Endodermal cell (in vitro differentiated cells): ENCODE measurements around the gene CYP4F11. TPM values are rescaled to one million over a fixed set of nuclear protein-coding genes. Genes with fewer than 3 reads are reported as not detected.

Experiments
- DNase-seq: peaks from one replicate; pipeline ENCODE4 v3.0.0-alpha.2; 2017
- H3K27ac ChIP-seq: 2 replicates; pipeline ENCODE4 v1.5.1; 2013; ENCODE audit warnings: mild to moderate bottlenecking, low read depth, low read length, moderate library complexity
- H3K27me3 ChIP-seq: 2 replicates; pipeline ENCODE4 v1.6.1; 2013; ENCODE audit warnings: mild to moderate bottlenecking, low read length, moderate library complexity; ENCODE audit not compliant: insufficient read depth, control insufficient read depth, poor library complexity, severe bottlenecking
- H3K36me3 ChIP-seq: 2 replicates; pipeline ENCODE4 v1.7.0; 2013; ENCODE audit warnings: mild to moderate bottlenecking, low read length, moderate library complexity; ENCODE audit not compliant: control insufficient read depth, insufficient read depth
- H3K4me1 ChIP-seq: one replicate; pipeline ENCODE4 v1.7.0; 2013; ENCODE audit warnings: low read length; ENCODE audit not compliant: control insufficient read depth, insufficient read depth
- H3K4me3 ChIP-seq: 2 replicates; pipeline ENCODE4 v1.5.1; 2013; ENCODE audit warnings: mild to moderate bottlenecking, low read length, moderate library complexity
- H3K9ac ChIP-seq: 2 replicates; pipeline ENCODE4 v1.6.1; 2013; ENCODE audit warnings: mild to moderate bottlenecking, low read length, moderate library complexity; ENCODE audit not compliant: poor library complexity, severe bottlenecking; ENCODE audit errors: extremely low read depth
- H3K9me3 ChIP-seq: 2 replicates; pipeline ENCODE4 v1.6.1; 2013; ENCODE audit warnings: mild to moderate bottlenecking, low read length, moderate library complexity; ENCODE audit not compliant: control insufficient read depth
- H3K27ac Mint-ChIP-seq: 2 replicates; pipeline ENCODE4 v1.8.0; 2020; ENCODE audit warnings: mixed read lengths
- H3K27me3 Mint-ChIP-seq: 2 replicates; pipeline ENCODE4 v1.8.0; 2021; ENCODE audit warnings: mild to moderate bottlenecking, mixed read lengths; ENCODE audit not compliant: insufficient read depth
- H3K36me3 Mint-ChIP-seq: 2 replicates; pipeline ENCODE4 v1.8.0; 2020; ENCODE audit warnings: low read depth, mixed read lengths
- H3K4me1 Mint-ChIP-seq: 2 replicates; pipeline ENCODE4 v1.8.0; 2020; ENCODE audit warnings: mixed read lengths
- H3K4me3 Mint-ChIP-seq: 2 replicates; pipeline ENCODE4 v1.8.0; 2020; ENCODE audit warnings: mild to moderate bottlenecking, moderate library complexity, mixed read lengths
- H3K9me3 Mint-ChIP-seq: 2 replicates; pipeline ENCODE4 v1.8.0; 2020; ENCODE audit warnings: mild to moderate bottlenecking, mixed read lengths
- WGBS, 2 experiments: methylation state at CpG; one replicate each; pipeline versions ENCODE4 v1.1.5 to v1.1.7; 2013; ENCODE audit warnings: missing lambda C conversion rate in 2 of 2, mixed read lengths in 1 of 2; ENCODE audit not compliant: insufficient coverage in 1 of 2, insufficient read length in 1 of 2; 5-methylcytosine and 5-hydroxymethylcytosine counted together
- long read RNA-seq, 4 experiments: library from polyadenylated mRNA in 2 of 4; library from RNA in 1 of 4; library from capped mRNA in 1 of 4; stranded (forward) in 3 of 4; unstranded in 1 of 4; transcript quantifications; one replicate each; pipeline ENCODE4 v2.0.0, GENCODE V29; 2020 to 2021; ENCODE audit warnings: inconsistent platforms in 1 of 4
- polyA plus RNA-seq, 2 experiments: library from polyadenylated mRNA; stranded (reverse); fragments of 50-300 nt; gene quantifications; one replicate each; pipeline ENCODE4 v1.2.3, GENCODE V29; 2013
- total RNA-seq, 2 donors: library from RNA; stranded (reverse); fragmentation: NEBNext Ultra II Directional in 1 of 2; extraction: Animal tissue kit (Norgen Biotek cat#: 25700) in 1 of 2; gene quantifications; 2 replicates in 1 of 2; 3 replicates in 1 of 2; pipeline ENCODE4 v1.2.1, GENCODE V29; 2021
- TF ChIP-seq, protein P1 (sequence below): fragments of 200-600 bp; sonication (generic); conservative IDR thresholded peaks from 2 replicates; pipeline ENCODE4 v1.5.0; 2021; ENCODE audit warnings: antibody characterized with exemption, mild to moderate bottlenecking

The CYP4F11 gene, protein sequence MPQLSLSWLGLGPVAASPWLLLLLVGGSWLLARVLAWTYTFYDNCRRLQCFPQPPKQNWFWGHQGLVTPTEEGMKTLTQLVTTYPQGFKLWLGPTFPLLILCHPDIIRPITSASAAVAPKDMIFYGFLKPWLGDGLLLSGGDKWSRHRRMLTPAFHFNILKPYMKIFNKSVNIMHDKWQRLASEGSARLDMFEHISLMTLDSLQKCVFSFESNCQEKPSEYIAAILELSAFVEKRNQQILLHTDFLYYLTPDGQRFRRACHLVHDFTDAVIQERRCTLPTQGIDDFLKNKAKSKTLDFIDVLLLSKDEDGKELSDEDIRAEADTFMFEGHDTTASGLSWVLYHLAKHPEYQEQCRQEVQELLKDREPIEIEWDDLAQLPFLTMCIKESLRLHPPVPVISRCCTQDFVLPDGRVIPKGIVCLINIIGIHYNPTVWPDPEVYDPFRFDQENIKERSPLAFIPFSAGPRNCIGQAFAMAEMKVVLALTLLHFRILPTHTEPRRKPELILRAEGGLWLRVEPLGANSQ
- not detected for total RNA-seq
- not detected for polyA plus RNA-seq (2013, experiment 1 of 2)
- not detected for polyA plus RNA-seq (2013, experiment 2 of 2)
- long read RNA-seq, experiment 1: 0 reads
- long read RNA-seq, experiment 2: 0 reads
- long read RNA-seq, experiment 3: 0 reads
- long read RNA-seq, experiment 4: 0 reads

DNA sequence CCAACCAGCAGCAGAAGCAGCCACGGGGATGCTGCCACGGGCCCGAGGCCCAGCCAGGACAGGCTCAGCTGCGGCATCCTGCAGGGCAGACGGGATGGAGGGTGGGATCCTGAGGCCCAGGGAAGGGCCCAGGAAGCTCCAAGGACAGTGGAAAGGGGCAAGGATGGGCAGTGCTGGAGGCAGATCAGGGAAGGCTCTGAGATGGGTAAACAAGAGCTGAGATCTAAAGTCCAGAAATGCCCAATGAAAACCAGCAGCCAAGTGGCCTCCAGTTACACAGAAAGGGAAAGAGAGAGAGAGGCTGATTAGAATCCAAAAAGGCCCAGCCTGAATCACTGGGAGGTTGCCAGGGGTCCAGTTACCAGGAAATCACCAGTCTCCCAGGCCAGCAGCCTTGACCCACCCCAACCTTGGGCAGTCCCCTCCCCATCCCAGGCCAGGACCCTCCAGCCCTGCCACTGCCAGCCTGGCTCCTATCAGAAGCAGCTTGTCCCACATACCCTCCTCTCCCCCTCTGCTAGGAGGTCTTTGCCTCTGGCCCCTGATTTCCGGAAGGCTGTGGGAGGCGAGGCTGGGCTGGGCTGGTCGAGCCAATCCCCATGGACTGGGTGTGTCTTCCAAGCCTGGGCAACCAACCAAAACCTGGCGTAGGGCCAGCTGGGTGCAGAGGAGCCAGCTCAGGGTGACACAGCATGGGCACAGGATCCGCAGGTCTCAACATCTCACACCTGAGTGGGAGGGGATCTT, at the start of gene CYP4F11:
CYP4F11 (minus strand) TSS at position 198 of the 747 bp plus-strand sequence; CDS start at position 77, 121 bp downstream.
- Mint-ChIP-seq H3K4me1 (no peaks in the 10 kb centered on the region), H3K9me3 (peaks cover 71% of the 10 kb centered on the region), H3K36me3 (peaks cover 2% of the 10 kb centered on the region), H3K27ac (no peak within 1 kb of the TSS), H3K27me3 (no peaks in the 10 kb centered on the region), H3K4me3 (no peak within 1 kb of the TSS)
- Histone ChIP-seq H3K9ac (no peak within 1 kb of the TSS), H3K9me3 (peaks cover 50% of the 10 kb centered on the region), H3K4me1 (no peaks in the 10 kb centered on the region), H3K27ac (no peak within 1 kb of the TSS), H3K27me3 (no peaks in the 10 kb centered on the region), H3K4me3 (no peak within 1 kb of the TSS), H3K36me3 (no peaks in the 10 kb centered on the region)
- TF ChIP-seq, protein P1, sequence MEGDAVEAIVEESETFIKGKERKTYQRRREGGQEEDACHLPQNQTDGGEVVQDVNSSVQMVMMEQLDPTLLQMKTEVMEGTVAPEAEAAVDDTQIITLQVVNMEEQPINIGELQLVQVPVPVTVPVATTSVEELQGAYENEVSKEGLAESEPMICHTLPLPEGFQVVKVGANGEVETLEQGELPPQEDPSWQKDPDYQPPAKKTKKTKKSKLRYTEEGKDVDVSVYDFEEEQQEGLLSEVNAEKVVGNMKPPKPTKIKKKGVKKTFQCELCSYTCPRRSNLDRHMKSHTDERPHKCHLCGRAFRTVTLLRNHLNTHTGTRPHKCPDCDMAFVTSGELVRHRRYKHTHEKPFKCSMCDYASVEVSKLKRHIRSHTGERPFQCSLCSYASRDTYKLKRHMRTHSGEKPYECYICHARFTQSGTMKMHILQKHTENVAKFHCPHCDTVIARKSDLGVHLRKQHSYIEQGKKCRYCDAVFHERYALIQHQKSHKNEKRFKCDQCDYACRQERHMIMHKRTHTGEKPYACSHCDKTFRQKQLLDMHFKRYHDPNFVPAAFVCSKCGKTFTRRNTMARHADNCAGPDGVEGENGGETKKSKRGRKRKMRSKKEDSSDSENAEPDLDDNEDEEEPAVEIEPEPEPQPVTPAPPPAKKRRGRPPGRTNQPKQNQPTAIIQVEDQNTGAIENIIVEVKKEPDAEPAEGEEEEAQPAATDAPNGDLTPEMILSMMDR: no peak
- no peak for DNase-seq
- 73 to 84% methylated on average over 7 to 10 of the region's 10 CpGs for WGBS, 2 experiments

DNA sequence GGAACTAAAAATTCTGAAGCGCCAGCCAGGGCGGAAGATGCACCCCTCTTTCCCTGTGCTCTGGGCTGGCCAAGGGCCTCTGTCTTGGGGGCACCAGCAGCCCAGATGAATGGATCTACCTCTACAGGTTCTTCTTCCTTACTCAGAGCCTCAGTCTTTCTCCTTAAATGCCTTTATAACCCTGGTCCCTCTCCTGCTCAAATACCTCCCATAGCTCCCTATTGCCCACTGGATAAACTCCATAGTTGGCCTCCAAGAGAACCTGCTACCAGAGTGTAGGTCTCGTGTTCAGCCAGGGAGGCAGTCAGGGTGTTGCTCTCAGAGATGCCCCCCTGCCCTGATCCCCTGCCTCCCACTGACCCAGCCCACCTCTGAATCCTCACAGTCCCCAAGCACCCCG, 45.0 kb upstream of the CYP4F11 start:
- Histone ChIP-seq H3K27me3 (no peaks in the 10 kb centered on the region), H3K9me3 (peaks cover 59% of the 10 kb centered on the region), H3K4me3 (no peak overlapping the region), H3K36me3 (no peaks in the 10 kb centered on the region), H3K4me1 (no peaks in the 10 kb centered on the region), H3K27ac (no peak overlapping the region), H3K9ac (no peak overlapping the region)
- no peak for DNase-seq
- TF ChIP-seq, protein P1: no peak
- no peak overlapping the region for H3K4me3 Mint-ChIP-seq
- H3K27ac Mint-ChIP-seq: no peak overlapping the region
- WGBS, 2 experiments: 33 to 74% methylated on average over 1 to 4 of the region's 4 CpGs
- no peaks in the 10 kb centered on the region for H3K4me1 Mint-ChIP-seq
- peaks cover 93% of the 10 kb centered on the region for H3K9me3 Mint-ChIP-seq
- H3K27me3 Mint-ChIP-seq: no peaks in the 10 kb centered on the region
- H3K36me3 Mint-ChIP-seq: no peaks in the 10 kb centered on the region

DNA sequence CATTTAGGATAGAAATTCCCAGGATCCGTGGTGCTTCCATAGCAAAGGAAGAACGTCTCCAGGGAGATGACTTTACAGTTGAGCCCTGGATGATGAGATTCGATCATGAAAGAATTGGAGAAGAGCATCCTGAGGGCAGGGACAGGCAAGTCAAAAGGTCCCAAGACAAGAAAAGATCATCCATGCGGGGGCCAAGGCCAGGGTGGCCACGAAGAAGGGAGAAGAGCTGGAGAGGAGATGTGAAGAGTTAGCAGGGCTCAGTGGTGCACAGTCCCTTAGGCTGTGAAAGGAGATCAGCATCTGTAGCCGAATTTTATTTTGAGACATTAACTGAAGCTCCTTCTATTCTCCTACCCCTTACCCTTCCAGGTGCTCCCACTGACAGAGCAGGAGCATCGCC, 43.4 kb upstream of the CYP4F11 start:
- Histone ChIP-seq H3K36me3 (no peaks in the 10 kb centered on the region), H3K27ac (no peak overlapping the region), H3K9me3 (peaks cover 46% of the 10 kb centered on the region), H3K4me3 (no peak overlapping the region), H3K4me1 (no peaks in the 10 kb centered on the region), H3K27me3 (no peaks in the 10 kb centered on the region), H3K9ac (no peak overlapping the region)
- H3K4me1 Mint-ChIP-seq: no peaks in the 10 kb centered on the region
- 35 to 53% methylated on average over 5 to 7 of the region's 7 CpGs for WGBS, 2 experiments
- no peaks in the 10 kb centered on the region for H3K27me3 Mint-ChIP-seq
- no peak overlapping the region for H3K4me3 Mint-ChIP-seq
- no peaks in the 10 kb centered on the region for H3K36me3 Mint-ChIP-seq
- H3K9me3 Mint-ChIP-seq: peaks cover 94% of the 10 kb centered on the region
- TF ChIP-seq, protein P1: no peak
- H3K27ac Mint-ChIP-seq: no peak overlapping the region
- no peak for DNase-seq
